Endodermal cell (in vitro differentiated cells): ENCODE results near the gene TMEM120B. TPM values are rescaled to one million over a fixed set of nuclear protein-coding genes. Genes with fewer than 3 reads are reported as not detected.

Experiments
- DNase-seq: peaks from one replicate; pipeline ENCODE4 v3.0.0-alpha.2; 2017
- H3K27ac ChIP-seq: 2 replicates; pipeline ENCODE4 v1.5.1; 2013; ENCODE audit warnings: mild to moderate bottlenecking, low read depth, low read length, moderate library complexity
- H3K27me3 ChIP-seq: 2 replicates; pipeline ENCODE4 v1.6.1; 2013; ENCODE audit warnings: mild to moderate bottlenecking, low read length, moderate library complexity; ENCODE audit not compliant: insufficient read depth, control insufficient read depth, poor library complexity, severe bottlenecking
- H3K36me3 ChIP-seq: 2 replicates; pipeline ENCODE4 v1.7.0; 2013; ENCODE audit warnings: mild to moderate bottlenecking, low read length, moderate library complexity; ENCODE audit not compliant: control insufficient read depth, insufficient read depth
- H3K4me1 ChIP-seq: one replicate; pipeline ENCODE4 v1.7.0; 2013; ENCODE audit warnings: low read length; ENCODE audit not compliant: control insufficient read depth, insufficient read depth
- H3K4me3 ChIP-seq: 2 replicates; pipeline ENCODE4 v1.5.1; 2013; ENCODE audit warnings: mild to moderate bottlenecking, low read length, moderate library complexity
- H3K9ac ChIP-seq: 2 replicates; pipeline ENCODE4 v1.6.1; 2013; ENCODE audit warnings: mild to moderate bottlenecking, low read length, moderate library complexity; ENCODE audit not compliant: poor library complexity, severe bottlenecking; ENCODE audit errors: extremely low read depth
- H3K9me3 ChIP-seq: 2 replicates; pipeline ENCODE4 v1.6.1; 2013; ENCODE audit warnings: mild to moderate bottlenecking, low read length, moderate library complexity; ENCODE audit not compliant: control insufficient read depth
- H3K27ac Mint-ChIP-seq: 2 replicates; pipeline ENCODE4 v1.8.0; 2020; ENCODE audit warnings: mixed read lengths
- H3K27me3 Mint-ChIP-seq: 2 replicates; pipeline ENCODE4 v1.8.0; 2021; ENCODE audit warnings: mild to moderate bottlenecking, mixed read lengths; ENCODE audit not compliant: insufficient read depth
- H3K36me3 Mint-ChIP-seq: 2 replicates; pipeline ENCODE4 v1.8.0; 2020; ENCODE audit warnings: low read depth, mixed read lengths
- H3K4me1 Mint-ChIP-seq: 2 replicates; pipeline ENCODE4 v1.8.0; 2020; ENCODE audit warnings: mixed read lengths
- H3K4me3 Mint-ChIP-seq: 2 replicates; pipeline ENCODE4 v1.8.0; 2020; ENCODE audit warnings: mild to moderate bottlenecking, moderate library complexity, mixed read lengths
- H3K9me3 Mint-ChIP-seq: 2 replicates; pipeline ENCODE4 v1.8.0; 2020; ENCODE audit warnings: mild to moderate bottlenecking, mixed read lengths
- WGBS, 2 experiments: methylation state at CpG; one replicate each; pipeline versions ENCODE4 v1.1.5 to v1.1.7; 2013; ENCODE audit warnings: missing lambda C conversion rate in 2 of 2, mixed read lengths in 1 of 2; ENCODE audit not compliant: insufficient coverage in 1 of 2, insufficient read length in 1 of 2; 5-methylcytosine and 5-hydroxymethylcytosine counted together
- total RNA-seq, 2 donors: library from RNA; stranded (reverse); fragmentation: NEBNext Ultra II Directional in 1 of 2; extraction: Animal tissue kit (Norgen Biotek cat#: 25700) in 1 of 2; gene quantifications; 2 replicates in 1 of 2; 3 replicates in 1 of 2; pipeline ENCODE4 v1.2.1, GENCODE V29; 2021
- TF ChIP-seq, protein P1 (sequence below): fragments of 200-600 bp; sonication (generic); conservative IDR thresholded peaks from 2 replicates; pipeline ENCODE4 v1.5.0; 2021; ENCODE audit warnings: antibody characterized with exemption, mild to moderate bottlenecking

Gene TMEM120B
- total RNA-seq, 2 donors from 2014 or later, result 21.8 to 25.3 TPM

DNA sequence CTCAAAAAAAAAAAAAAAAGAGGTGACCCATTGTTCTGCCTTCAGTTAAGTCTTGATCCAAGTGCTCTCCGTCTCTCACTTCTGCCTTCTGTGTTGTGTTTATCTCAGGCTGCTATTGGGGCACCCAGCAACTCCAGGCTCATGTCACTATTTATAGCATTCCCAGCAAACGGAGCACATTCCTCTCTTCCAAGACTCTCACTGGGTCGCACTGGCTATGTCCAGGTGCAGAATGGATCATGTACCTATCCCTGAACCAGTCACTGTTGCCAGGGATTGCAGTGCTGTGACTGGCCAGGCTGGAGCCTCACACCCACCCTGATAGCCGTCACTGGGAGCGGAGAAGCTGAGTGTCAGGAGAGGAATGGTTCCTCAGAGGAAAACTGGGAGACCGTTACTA, 49.7 kb downstream of the TMEM120B start:
- WGBS, 2 experiments, result 87 to 91% methylated on average over 5 to 6 of the region's 6 CpGs
- Mint-ChIP-seq H3K9me3 (no peaks in the 10 kb centered on the region), H3K27ac (peak overlapping the region; percentile 80), H3K27me3 (no peaks in the 10 kb centered on the region), H3K36me3 (peaks cover 22% of the 10 kb centered on the region), H3K4me1 (peaks cover 12% of the 10 kb centered on the region), H3K4me3 (peak overlapping the region; percentile 1)
- H3K9me3 ChIP-seq, result no peaks in the 10 kb centered on the region
- H3K36me3 ChIP-seq, result peaks cover 12% of the 10 kb centered on the region
- H3K4me1 ChIP-seq, result peaks cover 14% of the 10 kb centered on the region
- H3K27me3 ChIP-seq, result no peaks in the 10 kb centered on the region
- TF ChIP-seq, protein P1, sequence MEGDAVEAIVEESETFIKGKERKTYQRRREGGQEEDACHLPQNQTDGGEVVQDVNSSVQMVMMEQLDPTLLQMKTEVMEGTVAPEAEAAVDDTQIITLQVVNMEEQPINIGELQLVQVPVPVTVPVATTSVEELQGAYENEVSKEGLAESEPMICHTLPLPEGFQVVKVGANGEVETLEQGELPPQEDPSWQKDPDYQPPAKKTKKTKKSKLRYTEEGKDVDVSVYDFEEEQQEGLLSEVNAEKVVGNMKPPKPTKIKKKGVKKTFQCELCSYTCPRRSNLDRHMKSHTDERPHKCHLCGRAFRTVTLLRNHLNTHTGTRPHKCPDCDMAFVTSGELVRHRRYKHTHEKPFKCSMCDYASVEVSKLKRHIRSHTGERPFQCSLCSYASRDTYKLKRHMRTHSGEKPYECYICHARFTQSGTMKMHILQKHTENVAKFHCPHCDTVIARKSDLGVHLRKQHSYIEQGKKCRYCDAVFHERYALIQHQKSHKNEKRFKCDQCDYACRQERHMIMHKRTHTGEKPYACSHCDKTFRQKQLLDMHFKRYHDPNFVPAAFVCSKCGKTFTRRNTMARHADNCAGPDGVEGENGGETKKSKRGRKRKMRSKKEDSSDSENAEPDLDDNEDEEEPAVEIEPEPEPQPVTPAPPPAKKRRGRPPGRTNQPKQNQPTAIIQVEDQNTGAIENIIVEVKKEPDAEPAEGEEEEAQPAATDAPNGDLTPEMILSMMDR, result no peak
- peak overlapping the region; percentile 42 for H3K9ac ChIP-seq
- H3K4me3 ChIP-seq, result no peak overlapping the region
- DNase-seq, result no peak
- peak overlapping the region; percentile 57 for H3K27ac ChIP-seq

DNA sequence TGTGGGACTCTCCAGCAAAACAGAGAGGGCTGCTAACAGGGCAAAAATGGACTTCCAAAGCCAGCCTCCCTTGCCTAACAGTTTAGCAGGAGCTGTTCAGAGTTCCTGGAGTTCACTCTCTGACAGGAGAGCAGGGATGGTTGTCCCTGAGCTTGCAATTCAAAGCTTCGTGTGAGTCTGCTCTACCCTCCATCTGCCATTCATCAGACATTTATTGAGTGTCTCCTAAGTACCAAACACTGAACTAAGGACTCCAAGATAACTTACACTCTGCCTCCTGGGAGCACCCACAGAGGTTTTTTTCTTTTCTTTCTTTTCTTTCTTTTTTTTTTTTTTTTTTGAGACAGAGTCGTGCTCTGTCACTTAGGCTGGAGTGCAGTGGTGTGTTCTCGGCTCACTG, 52.3 kb downstream of the TMEM120B start:
- no peak for DNase-seq
- H3K27ac ChIP-seq, result no peak overlapping the region
- Mint-ChIP-seq H3K36me3 (peaks cover 18% of the 10 kb centered on the region), H3K27me3 (no peaks in the 10 kb centered on the region), H3K4me1 (peaks cover 12% of the 10 kb centered on the region), H3K27ac (no peak overlapping the region), H3K9me3 (no peaks in the 10 kb centered on the region), H3K4me3 (no peak overlapping the region)
- H3K27me3 ChIP-seq, result no peaks in the 10 kb centered on the region
- no peaks in the 10 kb centered on the region for H3K9me3 ChIP-seq
- no peak overlapping the region for H3K4me3 ChIP-seq
- TF ChIP-seq, protein P1, result no peak
- WGBS, 2 experiments, result 95 to 100% methylated on average over 1 to 3 of the region's 3 CpGs
- H3K9ac ChIP-seq, result no peak overlapping the region
- H3K36me3 ChIP-seq, result peaks cover 12% of the 10 kb centered on the region
- H3K4me1 ChIP-seq, result peaks cover 14% of the 10 kb centered on the region

DNA sequence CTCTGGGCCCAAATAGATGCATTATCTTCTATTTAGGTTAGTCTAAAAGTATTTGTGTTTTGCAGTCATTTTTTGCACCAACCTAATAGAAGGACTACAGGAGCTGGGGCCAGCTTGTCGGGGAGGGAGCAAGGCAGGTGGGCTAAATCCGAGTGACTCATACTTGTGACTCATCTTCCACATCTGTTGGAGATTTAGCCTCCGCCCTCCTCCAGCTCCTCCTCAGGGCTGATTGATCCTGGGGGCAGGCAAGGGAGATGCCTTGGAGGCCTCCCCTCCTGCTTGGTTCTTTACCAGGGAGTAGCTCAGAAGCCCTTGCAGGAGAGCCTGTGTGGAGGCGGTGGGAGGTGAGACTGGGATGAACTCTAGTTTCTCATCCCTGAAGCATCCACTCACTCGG, 53.0 kb downstream of the TMEM120B start:
- peaks cover 15% of the 10 kb centered on the region for H3K36me3 Mint-ChIP-seq
- peak; percentile 87 for DNase-seq
- H3K4me3 Mint-ChIP-seq, result no peak overlapping the region
- no peak overlapping the region for H3K4me3 ChIP-seq
- TF ChIP-seq, protein P1, result no peak
- H3K36me3 ChIP-seq, result peaks cover 12% of the 10 kb centered on the region
- peaks cover 14% of the 10 kb centered on the region for H3K4me1 ChIP-seq
- H3K27ac ChIP-seq, result no peak overlapping the region
- H3K9me3 ChIP-seq, result no peaks in the 10 kb centered on the region
- peaks cover 14% of the 10 kb centered on the region for H3K4me1 Mint-ChIP-seq
- WGBS, 2 experiments, result 53 to 75% methylated on average over 3 to 5 of the region's 5 CpGs
- H3K9me3 Mint-ChIP-seq, result no peaks in the 10 kb centered on the region
- H3K9ac ChIP-seq, result no peak overlapping the region
- no peaks in the 10 kb centered on the region for H3K27me3 Mint-ChIP-seq
- H3K27ac Mint-ChIP-seq, result no peak overlapping the region
- H3K27me3 ChIP-seq, result no peaks in the 10 kb centered on the region
